ENCODE measurements around the gene SHISA2. TPM values are rescaled to one million over a fixed set of nuclear protein-coding genes. Genes with fewer than 3 reads are reported as not detected.

The SHISA2 gene
- total RNA-seq, 4 donors from 2014 or later = 2.8 to 19.3 (median 3.2) TPM

DNA sequence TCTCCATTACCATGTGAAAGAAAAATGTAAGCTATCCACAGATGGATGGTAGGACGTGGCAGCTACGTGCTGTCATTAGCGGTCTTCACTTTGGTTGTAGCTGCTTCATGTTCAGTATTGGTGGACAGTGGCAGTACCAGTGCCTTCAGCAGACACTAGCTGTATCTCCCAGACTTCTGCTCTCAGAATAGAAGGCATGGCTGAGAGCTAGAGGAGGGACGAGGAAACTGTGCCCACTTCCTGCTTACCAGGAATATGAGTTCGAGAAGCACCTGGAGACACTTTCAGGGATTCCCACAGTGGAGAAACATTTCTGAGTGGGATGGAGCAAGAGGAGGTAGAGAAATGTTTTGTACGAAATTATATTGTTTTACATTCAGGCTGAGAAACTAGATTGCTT lies 6.9 kb upstream of the SHISA2 start:
- Histone ChIP-seq H3K4me3 (no peak overlapping the region), H3K9me3 (no peaks in the 10 kb centered on the region), H3K27ac (no peak overlapping the region), H3K27me3 (no peaks in the 10 kb centered on the region), H3K4me1 (peaks cover 0 to 5% of the 10 kb centered on the region in 2 donors), H3K36me3 (no peaks in the 10 kb centered on the region)
- ATAC-seq = no peak
- intact Hi-C loops (cut with DNase I; ENCODE audit: low total_unique reads) (no loop called here), in situ Hi-C loops (cut with MboI; ENCODE audit: low sequenced_read_pairs in 4 of 4) (no loop called here)
- TF ChIP-seq POLR2A (IDR thresholded peaks at IDR 0.05) (no peak), CTCF (IDR thresholded peaks at IDR 0.05 in 4 of 5, conservative IDR thresholded peaks at IDR 0.05 in 1 of 5) (no peak)
- DNase-seq = no peak

- Histone ChIP-seq H3K27ac (no peak overlapping the region), H3K4me3 (no peak overlapping the region), H3K4me1 (peaks cover 4 to 5% of the 10 kb centered on the region in 2 donors), H3K27me3 (peaks cover 0 to 7% (median 4%) of the 10 kb centered on the region in 3 donors), H3K36me3 (no peaks in the 10 kb centered on the region), H3K9me3 (no peaks in the 10 kb centered on the region)
- in situ Hi-C loops (cut with MboI; ENCODE audit: low sequenced_read_pairs in 4 of 4) (no loop called here), intact Hi-C loops (cut with DNase I; ENCODE audit: low total_unique reads) (loop anchor here (5.0 kb wide), 2 partner anchors 83 to 183 kb away; no protein-coding TSS in a partner anchor)
- TF ChIP-seq POLR2A (IDR thresholded peaks at IDR 0.05) (no peak), CTCF (IDR thresholded peaks at IDR 0.05 in 4 of 5, conservative IDR thresholded peaks at IDR 0.05 in 1 of 5) (no peak)
- DNase-seq (no peak), ATAC-seq (no peak)
These were observed 3.1 kb upstream of the SHISA2 start for GRCh38 chr13:26054896-26055295.

DNA sequence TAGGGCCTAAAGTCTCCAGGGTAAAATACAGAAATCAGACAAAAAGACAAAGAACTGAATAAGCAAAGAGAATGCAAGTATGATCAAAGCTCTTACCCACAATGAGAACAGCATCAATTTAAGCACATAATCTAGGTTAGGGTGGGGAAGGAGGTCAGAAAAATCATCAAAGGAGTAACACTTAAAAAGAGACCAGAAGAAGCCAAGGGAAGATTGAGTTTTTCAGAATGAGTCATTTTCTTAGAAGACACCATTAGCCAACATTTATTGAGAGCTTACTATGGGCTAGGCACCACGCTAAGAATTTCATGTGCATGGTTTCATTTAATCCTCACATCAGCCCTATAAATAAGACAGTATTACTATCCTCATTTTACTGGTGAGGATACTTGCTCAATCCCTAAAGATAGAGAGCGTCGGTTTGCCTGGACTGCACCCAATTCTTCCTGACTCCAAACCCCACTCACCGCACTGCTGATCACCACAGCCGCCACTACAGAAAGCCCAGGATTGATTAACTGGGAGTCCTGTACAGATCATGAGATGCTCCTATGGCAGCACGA lies 1.7 kb upstream of the SHISA2 start:
- in situ Hi-C loops (cut with MboI; ENCODE audit: low sequenced_read_pairs in 4 of 4) = no loop called here
- H3K36me3 ChIP-seq = no peaks in the 10 kb centered on the region
- H3K9me3 ChIP-seq = no peaks in the 10 kb centered on the region
- no peak overlapping the region for H3K4me3 ChIP-seq
- intact Hi-C loops (cut with DNase I; ENCODE audit: low total_unique reads) = loop anchor here (5.0 kb wide), 2 partner anchors 81 to 181 kb away; no protein-coding TSS in a partner anchor
- TF ChIP-seq CTCF (IDR thresholded peaks at IDR 0.05 in 4 of 5, conservative IDR thresholded peaks at IDR 0.05 in 1 of 5) (no peak), POLR2A (IDR thresholded peaks at IDR 0.05) (no peak)
- no peak for ATAC-seq
- peaks cover 11% of the 10 kb centered on the region in 2 donors for H3K4me1 ChIP-seq
- no peak for DNase-seq
- H3K27ac ChIP-seq = no peak overlapping the region
- peaks cover 0 to 7% (median 4%) of the 10 kb centered on the region in 3 donors for H3K27me3 ChIP-seq

GRCh38 chr13:26052337-26052736 lies 521 bp upstream of the SHISA2 start:
- no peaks in the 10 kb centered on the region for H3K36me3 ChIP-seq
- intact Hi-C loops (cut with DNase I; ENCODE audit: low total_unique reads) = loop anchor here (5.0 kb wide), 2 partner anchors 80 to 180 kb away; no protein-coding TSS in a partner anchor
- ATAC-seq (peak; percentile 18 to 22), DNase-seq (no peak)
- peak overlapping the region; percentile 59 to 76 (median 72) for H3K27ac ChIP-seq
- no peak for TF ChIP-seq CTCF (IDR thresholded peaks at IDR 0.05 in 4 of 5, conservative IDR thresholded peaks at IDR 0.05 in 1 of 5)
- no peak for TF ChIP-seq POLR2A (IDR thresholded peaks at IDR 0.05)
- in situ Hi-C loops (cut with MboI; ENCODE audit: low sequenced_read_pairs in 4 of 4) = no loop called here
- peak overlapping the region; percentile 54 to 64 (median 59) for H3K4me3 ChIP-seq
- H3K4me1 ChIP-seq = peaks cover 11% of the 10 kb centered on the region in 2 donors
- H3K9me3 ChIP-seq = no peaks in the 10 kb centered on the region
- peaks cover 0 to 9% (median 4%) of the 10 kb centered on the region in 3 donors for H3K27me3 ChIP-seq

Data from gastrocnemius medialis (tissue), 4 donors.